CD4-positive, alpha-beta T cell treated with Interleukin-6 for 4 hours (primary cell): ENCODE results near the gene SPECC1.
"Not testable (repeated sequence)": the region's sequence is repeated elsewhere in the genome, so short reads cannot be mapped to it uniquely, and the experiment has no call there.

Experiments used
- DNase-seq: peaks from one replicate; pipeline ENCODE4 v3.0.0-alpha.2; 2020; ENCODE audit warnings: mixed read lengths

SPECC1 gene

DNA sequence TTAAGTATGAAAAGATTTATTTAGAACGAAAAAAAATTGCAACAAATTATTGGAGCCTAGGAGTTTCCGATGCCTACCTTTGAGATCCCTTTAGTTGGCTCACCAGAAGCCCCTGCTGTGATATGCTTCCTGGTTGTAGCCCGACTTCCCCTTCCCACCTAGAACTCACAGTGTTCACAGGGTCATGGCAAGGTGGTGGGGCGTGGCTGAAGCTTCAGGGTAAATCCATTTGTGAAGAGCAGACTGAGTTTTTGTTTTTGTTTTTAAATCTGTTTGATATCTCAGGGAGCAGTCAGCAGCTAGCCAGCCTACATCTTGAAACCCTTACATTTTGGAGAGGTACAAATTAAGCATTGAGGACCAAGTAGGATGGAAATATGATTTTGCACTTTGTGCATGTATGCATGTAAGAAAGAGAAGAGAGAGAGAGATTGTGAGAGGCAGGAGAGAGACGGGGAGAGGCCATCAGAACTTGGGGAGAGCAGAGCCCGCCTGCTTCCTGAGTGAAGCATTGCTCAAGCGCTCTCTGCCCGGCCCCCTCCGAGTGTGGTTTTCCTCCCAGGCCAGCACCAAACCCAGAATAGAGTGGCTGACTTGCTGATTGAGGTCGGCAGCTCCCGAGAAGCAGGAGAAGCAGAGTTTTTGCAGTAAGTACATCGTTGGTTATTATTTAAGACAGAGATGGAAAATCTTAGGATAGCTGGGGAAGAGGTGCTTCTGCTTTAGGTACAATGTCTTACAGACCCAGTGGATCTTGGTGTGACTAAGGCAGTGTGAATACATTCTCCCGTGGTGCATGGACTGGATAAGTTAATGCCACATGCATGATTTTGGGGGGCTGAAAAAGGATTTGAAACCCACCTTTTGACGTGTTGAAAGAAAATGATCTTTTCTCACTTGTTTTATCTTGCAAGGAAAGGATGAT lies 64.2 kb downstream of the SPECC1 start:
- peak; percentile 53 for DNase-seq

GRCh38 chr17:20074001-20074400 lies 64.8 kb downstream of the SPECC1 start:
- no peak for DNase-seq

DNA sequence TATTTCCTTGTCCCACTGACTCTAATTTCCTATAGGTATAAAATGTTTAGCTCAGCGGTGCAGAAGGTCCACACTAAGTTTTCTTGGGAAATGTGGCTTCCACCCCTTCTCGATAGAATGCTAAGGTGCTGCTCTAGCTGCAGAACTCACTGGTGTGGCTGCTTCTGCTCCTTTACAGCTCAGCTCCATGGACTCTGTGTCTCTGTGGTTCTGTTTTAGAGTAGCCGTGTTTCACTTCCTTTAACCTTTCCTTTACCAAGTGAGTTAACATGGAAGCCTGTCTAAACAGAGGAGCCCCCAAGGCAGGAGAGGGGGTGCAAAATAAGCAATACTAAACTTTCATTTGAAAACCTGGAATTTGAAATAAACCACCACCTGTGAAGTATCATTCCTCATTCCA lies 65.3 kb downstream of the SPECC1 start:
- no peak for DNase-seq

DNA sequence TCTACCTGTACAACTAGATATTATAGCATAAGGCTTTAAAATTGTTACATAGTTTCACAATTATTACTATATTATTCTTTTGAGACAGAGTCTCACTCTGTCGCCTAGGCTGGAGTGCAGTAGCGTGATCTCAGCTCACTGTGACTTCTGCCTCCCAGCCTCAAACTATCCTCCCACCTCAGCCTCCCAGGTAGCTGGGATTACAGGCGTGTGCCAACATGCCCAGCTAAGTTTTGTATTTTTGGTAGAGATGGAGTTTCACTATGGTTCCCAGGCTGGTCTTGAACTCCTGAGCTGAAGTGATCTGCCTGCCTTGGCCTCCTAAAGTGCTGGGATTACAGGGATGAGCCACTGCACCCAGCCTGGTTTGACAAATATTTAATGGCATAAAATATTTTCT lies 67.0 kb downstream of the SPECC1 start:
- DNase-seq: not testable (repeated sequence)

- no peak for DNase-seq
Measured at GRCh38 chr17:20077978-20078685, 69.0 kb downstream of the SPECC1 start.

DNA sequence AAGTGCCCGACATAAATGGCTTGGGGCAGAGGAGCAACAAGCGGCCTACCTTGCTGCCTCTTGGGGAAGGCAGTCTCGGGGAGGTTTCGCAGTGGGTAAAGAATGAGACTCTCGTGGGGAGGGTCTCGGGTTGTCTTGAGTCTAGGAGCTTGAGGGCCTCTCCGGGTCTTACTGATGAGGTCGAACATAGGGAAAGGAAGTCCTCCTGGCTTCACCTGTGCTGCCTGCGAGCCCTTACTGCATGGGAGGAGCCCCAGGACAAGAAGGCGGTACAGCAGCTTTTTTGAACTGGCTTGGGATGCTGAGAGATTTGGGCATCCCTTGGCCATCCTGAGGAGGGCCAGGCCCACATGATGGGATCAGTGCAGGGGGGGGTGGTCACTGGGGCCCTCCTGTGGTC lies 71.4 kb downstream of the SPECC1 start:
- no peak for DNase-seq

DNA sequence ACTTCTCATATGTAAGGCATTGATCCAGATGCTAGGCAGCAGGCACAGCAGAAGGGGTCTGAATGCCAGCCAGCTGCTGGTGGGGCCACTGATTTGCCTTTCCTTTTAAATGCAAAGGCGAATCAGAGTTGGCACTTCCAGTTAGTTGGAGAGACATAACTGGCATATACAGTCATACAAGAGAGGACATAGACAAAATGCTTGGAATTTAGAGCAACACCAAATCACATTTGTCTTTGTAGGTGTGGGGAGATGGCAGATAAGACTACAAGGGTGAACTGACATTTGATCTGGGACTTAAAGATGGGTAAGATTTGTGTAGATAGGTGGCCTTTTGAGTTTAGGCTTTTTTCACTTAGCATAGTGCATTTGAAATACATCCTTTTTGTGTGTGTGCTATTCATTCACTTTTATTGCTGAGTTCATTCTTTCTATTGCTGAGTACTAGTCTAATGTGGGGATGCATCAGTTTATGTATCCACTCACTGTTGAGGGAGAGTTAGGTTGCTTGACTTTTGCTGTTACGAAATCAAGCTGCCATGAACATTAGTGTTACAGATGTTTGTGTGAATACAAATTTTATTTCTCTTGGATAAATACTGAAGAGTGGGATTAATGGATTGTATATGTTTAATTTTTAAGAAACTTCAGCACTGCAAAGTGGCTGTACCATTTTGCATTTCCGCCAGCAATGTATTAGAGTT lies 74.1 kb downstream of the SPECC1 start:
- no peak for DNase-seq

GRCh38 chr17:20084621-20085282 lies 75.6 kb downstream of the SPECC1 start:
- DNase-seq: no peak

- DNase-seq: no peak
Measured at GRCh38 chr17:20085283-20085845, 76.2 kb downstream of the SPECC1 start.

DNA sequence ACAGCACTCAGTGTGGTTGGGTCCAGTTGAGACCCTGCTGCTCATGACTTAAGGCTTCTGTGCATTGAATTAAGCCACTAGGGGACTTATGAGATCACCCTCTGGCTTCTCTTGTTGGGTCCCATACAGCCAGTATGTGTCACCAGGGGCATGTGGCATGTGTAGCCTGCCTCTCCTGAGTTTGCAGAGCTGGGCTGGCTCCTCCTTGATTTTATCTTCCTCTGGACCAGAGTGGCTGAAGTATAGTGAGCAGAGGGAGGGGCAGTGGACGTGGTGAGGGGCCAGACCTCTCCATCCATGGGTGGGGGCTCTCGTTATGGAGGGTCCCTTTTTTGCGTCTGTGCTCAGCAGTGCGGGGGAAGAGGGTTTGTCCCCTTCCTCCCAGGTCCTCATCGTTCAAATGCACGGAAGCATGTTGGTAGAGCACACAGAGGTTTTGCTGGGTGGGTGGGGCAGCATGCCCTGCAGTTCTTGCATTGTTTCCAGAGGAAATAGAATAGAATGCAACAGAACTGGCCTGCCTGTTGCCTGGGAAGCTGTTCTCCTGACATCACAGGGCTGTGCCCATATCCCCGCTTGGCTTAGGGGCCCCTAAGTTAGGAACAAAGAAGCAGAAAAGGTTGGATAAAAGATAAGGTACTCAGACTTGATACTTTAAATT lies 77.4 kb downstream of the SPECC1 start:
- DNase-seq: no peak

- DNase-seq: no peak
Measured at GRCh38 chr17:20087538-20088250, 78.5 kb downstream of the SPECC1 start.

- DNase-seq: no peak
Measured at GRCh38 chr17:20089756-20090547, 80.8 kb downstream of the SPECC1 start.

DNA sequence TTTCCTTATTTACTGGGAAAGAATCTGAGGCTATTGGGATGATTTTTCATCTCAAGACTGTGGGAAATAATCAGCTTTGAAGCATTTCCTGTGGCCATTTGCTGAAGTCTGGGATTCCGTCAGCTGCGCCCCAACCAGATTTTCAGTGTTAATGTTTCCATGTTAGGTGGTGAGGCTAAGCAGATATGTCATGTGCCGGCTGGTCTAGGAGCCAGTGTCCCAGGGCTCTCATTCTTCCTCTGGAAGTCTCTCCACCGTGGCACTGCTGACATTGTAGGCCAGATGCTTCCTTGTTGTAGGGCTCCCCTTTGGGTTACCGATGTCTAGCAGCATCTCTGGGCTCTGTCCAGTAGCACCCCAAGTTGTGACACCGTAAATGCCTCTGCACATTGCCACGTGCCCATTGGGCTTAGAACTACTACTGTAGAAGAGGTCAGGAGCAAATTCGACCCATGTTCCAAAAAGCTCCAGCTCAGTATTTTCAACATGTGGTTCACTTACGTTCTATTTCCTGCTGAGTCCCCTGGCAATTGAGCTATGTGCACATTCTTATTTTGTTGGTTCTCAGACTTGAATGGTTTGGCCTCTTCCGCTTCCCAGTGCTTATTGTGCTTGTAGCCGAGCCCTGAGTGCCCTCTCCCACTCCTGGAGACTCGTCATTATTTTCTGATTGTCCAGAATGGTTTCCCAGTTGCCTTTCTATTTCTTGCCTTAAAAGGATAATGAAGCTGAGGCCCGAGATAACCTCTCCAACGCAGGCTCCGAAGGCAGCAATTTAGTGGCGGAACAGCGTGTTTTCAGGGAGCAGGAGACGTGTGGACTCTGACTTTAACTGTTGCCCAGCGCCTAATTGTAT lies 82.2 kb downstream of the SPECC1 start:
- DNase-seq: no peak

DNA sequence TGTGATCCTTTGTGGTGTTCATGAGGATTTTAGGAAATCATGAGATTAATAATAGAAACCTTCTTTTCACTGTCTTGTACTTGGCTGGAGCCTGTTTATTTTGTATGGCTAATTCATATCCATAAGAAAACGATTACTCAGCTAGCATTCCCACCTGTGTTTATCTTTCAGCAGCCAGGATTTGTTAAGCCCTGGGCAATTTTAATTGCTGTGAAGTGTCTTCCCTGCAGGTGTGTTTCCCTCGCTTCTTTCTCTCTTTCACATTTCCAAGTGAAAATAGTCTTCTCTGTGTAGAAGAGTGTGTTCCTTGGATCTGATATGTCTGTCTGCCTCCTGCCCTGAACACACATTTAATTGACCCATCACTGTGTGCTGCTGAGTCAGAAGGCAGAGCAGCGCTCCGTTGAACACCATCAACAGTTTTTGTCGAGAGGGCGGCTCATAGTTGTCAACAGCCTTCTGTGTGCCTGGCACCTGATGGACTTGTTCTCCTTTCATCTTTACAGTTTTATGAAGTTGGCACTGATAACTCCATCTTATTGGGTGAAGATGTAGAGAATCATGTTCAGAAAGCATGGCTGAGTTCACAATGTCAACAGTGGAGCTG lies 83.2 kb downstream of the SPECC1 start:
- no peak for DNase-seq

- no peak for DNase-seq
Measured at GRCh38 chr17:20092973-20093626, 83.9 kb downstream of the SPECC1 start.

GRCh38 chr17:20094777-20095176 lies 85.6 kb downstream of the SPECC1 start:
- DNase-seq: no peak

DNA sequence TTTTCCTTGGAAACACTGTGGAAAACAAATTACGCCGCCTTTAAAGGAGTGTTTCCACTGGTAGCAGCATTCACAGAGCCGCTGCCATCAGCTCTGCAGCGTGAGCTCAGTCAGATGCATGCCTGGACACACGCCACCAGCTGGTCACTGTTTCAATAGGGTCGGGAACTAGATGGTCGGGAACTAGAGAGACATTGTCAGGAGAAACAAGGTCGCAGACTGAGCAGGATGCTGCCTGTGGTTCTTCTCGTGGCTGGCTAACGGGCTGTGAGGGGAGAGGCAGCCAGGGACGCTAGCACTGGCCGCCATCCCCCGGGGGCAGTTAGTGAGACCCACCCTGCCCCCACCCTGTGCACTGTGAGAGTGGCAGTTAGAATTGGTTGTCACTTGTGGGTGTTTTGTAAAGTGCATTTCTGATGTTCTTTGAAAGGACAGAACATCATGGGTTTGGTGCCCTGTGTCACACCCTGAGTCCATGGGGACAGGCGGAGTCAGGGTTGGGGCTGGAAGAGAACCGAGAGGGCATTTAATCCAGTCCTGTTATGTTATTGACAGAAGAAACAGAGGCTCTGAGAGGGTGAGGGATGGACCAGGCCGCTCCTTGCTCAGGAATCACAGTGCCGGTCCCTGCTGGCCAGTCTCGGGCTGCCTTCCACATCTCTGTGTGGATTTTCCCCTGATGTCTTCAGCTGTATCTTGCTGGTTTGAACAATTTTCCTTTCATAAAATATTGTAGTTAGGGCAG lies 86.3 kb downstream of the SPECC1 start:
- DNase-seq: no peak

DNA sequence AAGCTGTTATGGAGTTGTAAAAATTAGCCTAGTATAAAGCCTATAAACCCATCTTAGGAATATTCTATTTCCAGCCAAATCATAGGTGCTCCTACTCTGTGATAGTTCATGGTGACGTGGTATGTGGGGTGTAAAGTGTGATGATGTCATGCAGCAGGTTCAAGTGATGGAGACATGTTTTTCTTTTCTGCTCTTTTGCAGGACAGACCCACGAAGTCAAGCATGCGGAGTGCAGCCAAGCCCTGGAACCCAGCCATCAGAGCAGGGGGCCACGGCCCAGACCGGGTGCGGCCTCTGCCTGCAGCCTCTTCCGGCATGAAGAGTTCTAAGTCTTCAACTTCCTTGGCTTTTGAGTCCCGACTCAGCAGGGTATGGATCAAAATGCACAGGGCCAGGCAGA lies 87.3 kb downstream of the SPECC1 start:
- no peak for DNase-seq
